KOPT-K1 (cell line): ENCODE measurements around the gene ATP5PB.

Source experiments
- H3K27ac ChIP-seq: fragments of 200-600 bp; sonication (generic); 2 replicates; pipeline ENCODE4 v1.5.1; 2016; ENCODE audit warnings: antibody characterized with exemption, mild to moderate bottlenecking, low read depth, low read length; ENCODE audit not compliant: poor library complexity, severe bottlenecking
- H3K36me3 ChIP-seq: fragments of 200-600 bp; sonication (generic); 2 replicates; pipeline ENCODE4 v1.5.1; 2017; ENCODE audit warnings: antibody characterized with exemption, mild to moderate bottlenecking, low read length, moderate library complexity; ENCODE audit not compliant: insufficient read depth
- H3K9me3 ChIP-seq: fragments of 200-600 bp; sonication (generic); 2 replicates; pipeline ENCODE4 v1.5.1; 2017; ENCODE audit warnings: antibody characterized with exemption, low read length, mild to moderate bottlenecking; ENCODE audit not compliant: insufficient read depth, poor library complexity, severe bottlenecking

ATP5PB gene

GRCh38 chr1:111480674-111481073 lies 31.4 kb downstream of the ATP5PB start:
- no peak overlapping the region for H3K27ac ChIP-seq
- no peaks in the 10 kb centered on the region for H3K36me3 ChIP-seq

GRCh38 chr1:111481387-111482221 lies 32.3 kb downstream of the ATP5PB start:
- H3K36me3 ChIP-seq, result no peaks in the 10 kb centered on the region
- no peaks in the 10 kb centered on the region for H3K9me3 ChIP-seq
- no peak overlapping the region for H3K27ac ChIP-seq

More at GRCh38 chr1:111480674-111481073, 31.4 kb downstream of the ATP5PB start:
- H3K9me3 ChIP-seq, result no peaks in the 10 kb centered on the region

- Histone ChIP-seq H3K36me3 (no peaks in the 10 kb centered on the region), H3K27ac (no peak overlapping the region), H3K9me3 (no peaks in the 10 kb centered on the region)
These were observed 33.9 kb downstream of the ATP5PB start for GRCh38 chr1:111483166-111483565.

- no peaks in the 10 kb centered on the region for H3K9me3 ChIP-seq
- H3K36me3 ChIP-seq, result no peaks in the 10 kb centered on the region
- H3K27ac ChIP-seq, result no peak overlapping the region
These were observed 34.6 kb downstream of the ATP5PB start for GRCh38 chr1:111483876-111484275.

GRCh38 chr1:111484391-111485026 lies 35.2 kb downstream of the ATP5PB start:
- H3K36me3 ChIP-seq, result no peaks in the 10 kb centered on the region
- H3K9me3 ChIP-seq, result no peaks in the 10 kb centered on the region
- H3K27ac ChIP-seq, result no peak overlapping the region

GRCh38 chr1:111486431-111486830 lies 37.2 kb downstream of the ATP5PB start:
- H3K9me3 ChIP-seq, result no peaks in the 10 kb centered on the region
- no peaks in the 10 kb centered on the region for H3K36me3 ChIP-seq
- H3K27ac ChIP-seq, result no peak overlapping the region

- no peak overlapping the region for H3K27ac ChIP-seq
- H3K36me3 ChIP-seq, result no peaks in the 10 kb centered on the region
- H3K9me3 ChIP-seq, result no peaks in the 10 kb centered on the region
These were observed 37.9 kb downstream of the ATP5PB start for GRCh38 chr1:111487133-111487532.

GRCh38 chr1:111488669-111489068 lies 39.4 kb downstream of the ATP5PB start:
- Histone ChIP-seq H3K9me3 (no peaks in the 10 kb centered on the region), H3K27ac (no peak overlapping the region), H3K36me3 (no peaks in the 10 kb centered on the region)

- Histone ChIP-seq H3K9me3 (no peaks in the 10 kb centered on the region), H3K36me3 (no peaks in the 10 kb centered on the region), H3K27ac (no peak overlapping the region)
These were observed 40.3 kb downstream of the ATP5PB start for GRCh38 chr1:111489604-111490003.

- Histone ChIP-seq H3K27ac (no peak overlapping the region), H3K36me3 (no peaks in the 10 kb centered on the region), H3K9me3 (no peaks in the 10 kb centered on the region)
These were observed 41.0 kb downstream of the ATP5PB start for GRCh38 chr1:111490220-111490619.

- Histone ChIP-seq H3K27ac (no peak overlapping the region), H3K36me3 (no peaks in the 10 kb centered on the region), H3K9me3 (no peaks in the 10 kb centered on the region)
These were observed 41.8 kb downstream of the ATP5PB start for GRCh38 chr1:111491070-111491469.

- H3K9me3 ChIP-seq, result peaks cover 4% of the 10 kb centered on the region
- no peak overlapping the region for H3K27ac ChIP-seq
These were observed 47.1 kb downstream of the ATP5PB start for GRCh38 chr1:111496398-111496797.

GRCh38 chr1:111497592-111497991 lies 48.3 kb downstream of the ATP5PB start:
- Histone ChIP-seq H3K27ac (no peak overlapping the region), H3K36me3 (no peaks in the 10 kb centered on the region), H3K9me3 (peaks cover 4% of the 10 kb centered on the region)

More at GRCh38 chr1:111496398-111496797, 47.1 kb downstream of the ATP5PB start:
- H3K36me3 ChIP-seq, result no peaks in the 10 kb centered on the region

- Histone ChIP-seq H3K27ac (no peak overlapping the region), H3K36me3 (no peaks in the 10 kb centered on the region), H3K9me3 (peaks cover 4% of the 10 kb centered on the region)
These were observed 49.9 kb downstream of the ATP5PB start for GRCh38 chr1:111499026-111499785.

GRCh38 chr1:111501645-111502044 lies 52.4 kb downstream of the ATP5PB start:
- Histone ChIP-seq H3K36me3 (no peaks in the 10 kb centered on the region), H3K27ac (no peak overlapping the region), H3K9me3 (peaks cover 2% of the 10 kb centered on the region)
